Stimulated activated CD4-positive, alpha-beta T cell treated with anti-CD3 and anti-CD28 coated beads, Interleukin-15, amount 100 ng/mL, for 48 hours (primary cell): ENCODE results near the gene TPPP2.
"Not testable (repeated sequence)": the region's sequence is repeated elsewhere in the genome, so short reads cannot be mapped to it uniquely, and the experiment has no call there.

Source experiments
- DNase-seq, 2 donors: peaks; one replicate each; pipeline ENCODE4 v3.0.0-alpha.2; 2020; ENCODE audit warnings: low read depth in 2 of 2

Gene TPPP2

GRCh38 chr14:21038441-21039422 is 8.7 kb downstream of the TPPP2 start:
- DNase-seq = no peak

GRCh38 chr14:21039585-21040369 is 9.8 kb downstream of the TPPP2 start:
- DNase-seq = no peak

GRCh38 chr14:21040370-21040925 is 10.4 kb downstream of the TPPP2 start:
- DNase-seq = no peak

- DNase-seq = not testable (repeated sequence)
Observed at GRCh38 chr14:21040941-21041340, 10.9 kb downstream of the TPPP2 start.

- DNase-seq = no peak
Observed at GRCh38 chr14:21041676-21042433, 11.8 kb downstream of the TPPP2 start, which contains the start of gene RNASE7. TSS of gene RNASE7 (plus strand) at chr14:21042362. CDS start at chr14:21042993, 631 bp downstream.

- DNase-seq = no peak
Observed at GRCh38 chr14:21042918-21043317, 12.9 kb downstream of the TPPP2 start.

- DNase-seq = no peak
Observed at GRCh38 chr14:21043387-21043973, 13.5 kb downstream of the TPPP2 start.

- no peak for DNase-seq
Observed at GRCh38 chr14:21043974-21044618, 14.1 kb downstream of the TPPP2 start.

GRCh38 chr14:21047378-21047781 is 17.4 kb downstream of the TPPP2 start:
- no peak for DNase-seq

GRCh38 chr14:21048638-21049037 is 18.6 kb downstream of the TPPP2 start:
- DNase-seq = no peak

GRCh38 chr14:21049271-21049673 is 19.3 kb downstream of the TPPP2 start:
- DNase-seq = no peak

GRCh38 chr14:21050597-21050996 is 20.6 kb downstream of the TPPP2 start:
- no peak for DNase-seq

- DNase-seq = no peak
Observed at GRCh38 chr14:21053184-21054122, 23.4 kb downstream of the TPPP2 start.

GRCh38 chr14:21054123-21054767 is 24.2 kb downstream of the TPPP2 start:
- no peak for DNase-seq

GRCh38 chr14:21054768-21055145 is 24.7 kb downstream of the TPPP2 start:
- no peak for DNase-seq

- DNase-seq = no peak
Observed at GRCh38 chr14:21055432-21056117, 25.6 kb downstream of the TPPP2 start.

GRCh38 chr14:21056520-21057163 is 26.6 kb downstream of the TPPP2 start:
- DNase-seq = no peak
